Activated naive CD4-positive, alpha-beta T cell treated with anti-CD3 and anti-CD28 coated beads, Interleukin-2, amount 50 U/mL, for 72 hours (primary cell): ENCODE data around the gene UCP2. TPM values are rescaled to one million over a fixed set of nuclear protein-coding genes. Genes with fewer than 3 reads are reported as not detected.

Experiments used
- ATAC-seq, 2 donors: fragments of 150-1000 bp; cut with Tn5 transposase; 2 replicates each; pipeline ENCODE4 v1.10.0; 2021; ENCODE audit warnings: mild to moderate bottlenecking in 2 of 2, moderate library complexity in 2 of 2
- DNase-seq, 2 donors: peaks; one replicate each; pipeline ENCODE4 v3.0.0; 2021 to 2022; ENCODE audit warnings: low spot score in 2 of 2
- H3K27ac Mint-ChIP-seq, 2 donors: one replicate each; pipeline ENCODE4 v1.8.0; 2022; ENCODE audit warnings: mild to moderate bottlenecking in 2 of 2, mixed read lengths in 2 of 2
- H3K36me3 Mint-ChIP-seq, 2 donors: one replicate each; pipeline ENCODE4 v1.8.0; 2022; ENCODE audit warnings: mixed read lengths in 2 of 2
- H3K9me3 Mint-ChIP-seq, 2 donors: one replicate each; pipeline ENCODE4 v1.8.0; 2022; ENCODE audit warnings: mixed read lengths in 2 of 2
- total RNA-seq, 2 donors: library from RNA; stranded (reverse); gene quantifications; one replicate each; pipeline ENCODE4 v1.2.3, GENCODE V29; 2022

UCP2 gene
- total RNA-seq, 2 donors from 2014 or later, result 271 to 326 TPM

DNA sequence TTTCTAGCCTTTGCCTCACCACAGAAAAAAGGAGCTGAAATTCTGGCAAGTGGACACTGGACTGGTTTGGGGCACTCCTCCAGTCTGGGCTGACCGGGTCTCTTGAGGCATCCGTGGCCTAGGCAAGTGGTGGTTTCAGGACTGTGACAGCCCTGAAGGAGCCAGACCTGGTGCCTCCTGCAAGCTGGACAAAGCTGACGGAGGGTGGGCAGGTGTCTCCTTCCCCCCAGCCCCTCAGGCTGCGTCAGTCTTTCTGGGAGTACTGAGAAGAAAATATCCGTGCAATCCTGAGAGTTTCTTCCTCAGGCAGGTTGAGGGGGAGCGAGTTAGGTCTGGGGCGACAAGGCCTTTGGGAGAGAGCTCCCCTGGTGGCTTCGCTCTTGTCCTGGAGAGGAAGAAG lies 30.5 kb upstream of the UCP2 start:
- Mint-ChIP-seq H3K9me3 (peaks cover 4 to 5% of the 10 kb centered on the region in 2 donors), H3K27ac (no peak overlapping the region), H3K36me3 (peaks cover 15 to 44% of the 10 kb centered on the region in 2 donors)
- ATAC-seq, result no peak
- DNase-seq, result no peak

DNA sequence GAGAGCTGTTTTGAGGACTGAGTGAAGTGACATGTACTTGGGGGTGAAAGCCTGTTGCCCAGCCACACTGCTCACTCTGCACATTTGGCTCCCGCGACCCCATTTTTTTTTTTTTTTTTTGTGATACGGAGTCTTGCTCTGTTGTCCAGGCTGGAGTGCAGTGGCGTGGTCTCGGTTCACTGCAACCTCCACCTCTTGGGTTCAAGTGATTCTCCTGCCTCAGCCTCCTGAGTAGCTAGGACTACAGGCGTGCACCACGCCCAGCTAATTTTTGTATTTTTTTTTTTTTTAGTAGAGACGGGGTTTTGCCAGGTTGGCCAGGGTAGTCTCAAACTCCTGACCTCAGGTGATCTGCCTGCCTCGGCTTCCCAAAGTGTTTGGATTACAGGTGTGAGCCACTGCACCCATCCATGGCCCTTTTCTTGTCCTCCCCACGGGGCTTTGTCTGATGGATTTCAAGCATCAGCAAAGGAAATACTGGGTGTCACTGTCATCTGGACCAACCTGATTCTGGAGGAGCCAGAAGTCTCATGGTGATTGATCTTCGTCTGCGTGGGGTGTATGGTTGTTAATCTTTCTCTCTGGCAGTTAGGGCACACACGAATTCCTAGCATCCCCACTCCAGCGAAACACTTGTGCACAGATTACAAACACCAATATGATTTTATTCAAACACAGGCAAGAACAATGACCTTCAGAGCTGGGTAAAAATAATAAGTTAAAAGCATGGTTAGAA lies 29.6 kb upstream of the UCP2 start:
- ATAC-seq (no peak), DNase-seq (no peak)
- Mint-ChIP-seq H3K27ac (peak overlapping the region; percentile 98 to 100), H3K36me3 (peaks cover 14 to 36% of the 10 kb centered on the region in 2 donors), H3K9me3 (peaks cover 4 to 5% of the 10 kb centered on the region in 2 donors)

DNA sequence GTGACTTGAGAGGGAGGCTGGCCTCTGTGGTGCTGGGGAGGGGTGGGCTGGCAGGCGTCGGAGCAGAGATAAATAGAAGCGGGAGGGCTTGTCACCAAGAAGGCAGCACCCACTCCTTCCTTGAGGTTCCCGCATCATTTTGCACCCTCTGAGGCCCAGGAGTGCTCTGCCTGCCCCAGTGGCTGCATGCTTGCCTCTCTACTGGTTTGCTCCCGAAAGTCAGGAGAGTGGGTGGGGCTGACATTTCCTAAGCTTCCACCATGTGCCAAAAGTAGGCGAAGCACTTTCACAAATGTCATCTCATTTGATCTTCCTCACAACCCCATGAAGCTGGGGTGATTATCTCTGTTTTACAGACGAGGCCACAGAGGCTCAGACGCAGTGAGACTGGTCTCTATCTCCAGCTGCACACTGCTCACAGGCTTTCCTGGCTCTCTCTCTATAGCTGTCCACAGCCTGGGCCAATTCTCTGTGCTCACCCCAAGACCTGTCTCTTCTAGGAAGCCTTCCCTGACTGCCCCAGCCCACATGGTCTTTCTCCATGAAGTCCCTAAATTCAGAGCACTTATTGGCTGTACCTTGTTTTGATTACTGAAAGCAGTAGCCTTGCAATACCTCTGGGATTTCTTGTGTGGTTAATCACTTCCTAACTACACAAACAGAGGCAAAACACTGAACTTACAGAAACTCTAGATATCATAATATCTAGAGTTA lies 28.9 kb upstream of the UCP2 start:
- DNase-seq (peak; percentile 70 to 72), ATAC-seq (peak; percentile 85 to 89)
- Mint-ChIP-seq H3K36me3 (peaks cover 7 to 29% of the 10 kb centered on the region in 2 donors), H3K27ac (peak overlapping the region; percentile 98 to 100), H3K9me3 (peaks cover 4 to 5% of the 10 kb centered on the region in 2 donors)

DNA sequence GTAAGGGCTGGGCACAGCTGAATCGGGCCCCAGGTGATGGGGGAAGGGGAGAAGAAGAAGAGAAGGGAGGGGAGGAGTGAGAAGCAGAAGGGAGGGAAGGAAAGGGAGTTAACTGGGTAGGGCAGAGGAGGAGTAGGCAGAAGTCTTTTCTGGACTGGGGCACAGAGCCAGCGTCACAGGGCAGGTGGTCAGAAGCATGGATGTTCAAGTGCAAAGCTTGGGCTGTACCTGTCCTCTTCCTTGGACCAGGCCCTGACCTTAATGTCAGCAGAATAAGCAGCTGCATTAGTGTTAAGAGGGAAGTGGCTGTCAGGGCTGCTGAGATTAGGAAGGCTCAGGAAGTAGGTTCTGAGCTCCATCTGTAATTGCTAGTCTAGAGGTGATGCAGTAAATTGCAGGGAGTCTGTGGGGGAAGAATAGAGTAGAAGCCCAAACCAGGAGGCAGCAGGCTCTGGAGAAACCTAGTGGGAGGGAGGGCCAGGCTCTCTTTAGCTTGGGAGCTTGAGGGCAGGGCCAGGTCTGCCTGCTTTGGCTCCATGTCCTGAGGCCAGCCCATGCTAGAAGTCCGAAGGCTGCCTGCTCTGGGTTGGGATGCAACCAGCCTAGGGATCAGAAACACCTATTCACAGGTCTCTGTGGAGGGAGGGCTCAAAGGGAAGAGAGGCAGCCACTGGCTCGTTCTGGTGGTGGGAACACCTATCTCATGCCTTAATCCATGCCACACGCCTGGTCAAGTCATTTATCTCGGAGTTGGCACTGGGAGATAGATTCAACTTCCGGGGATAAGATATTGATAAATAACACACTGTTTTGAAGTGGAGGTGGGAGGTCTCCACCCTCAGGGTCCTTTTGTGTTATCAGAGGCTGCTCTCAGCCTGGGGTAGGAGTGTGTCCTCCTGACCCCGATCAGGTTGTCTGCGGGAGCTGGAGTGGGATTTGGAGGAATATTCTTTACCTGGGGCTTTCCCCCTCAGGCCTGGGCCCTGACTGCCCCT lies 28.0 kb upstream of the UCP2 start:
- Mint-ChIP-seq H3K27ac (peak overlapping the region; percentile 98 to 100), H3K9me3 (peaks cover 0 to 4% of the 10 kb centered on the region in 2 donors), H3K36me3 (peaks cover 0 to 20% of the 10 kb centered on the region in 2 donors)
- DNase-seq (no peak), ATAC-seq (no peak)

DNA sequence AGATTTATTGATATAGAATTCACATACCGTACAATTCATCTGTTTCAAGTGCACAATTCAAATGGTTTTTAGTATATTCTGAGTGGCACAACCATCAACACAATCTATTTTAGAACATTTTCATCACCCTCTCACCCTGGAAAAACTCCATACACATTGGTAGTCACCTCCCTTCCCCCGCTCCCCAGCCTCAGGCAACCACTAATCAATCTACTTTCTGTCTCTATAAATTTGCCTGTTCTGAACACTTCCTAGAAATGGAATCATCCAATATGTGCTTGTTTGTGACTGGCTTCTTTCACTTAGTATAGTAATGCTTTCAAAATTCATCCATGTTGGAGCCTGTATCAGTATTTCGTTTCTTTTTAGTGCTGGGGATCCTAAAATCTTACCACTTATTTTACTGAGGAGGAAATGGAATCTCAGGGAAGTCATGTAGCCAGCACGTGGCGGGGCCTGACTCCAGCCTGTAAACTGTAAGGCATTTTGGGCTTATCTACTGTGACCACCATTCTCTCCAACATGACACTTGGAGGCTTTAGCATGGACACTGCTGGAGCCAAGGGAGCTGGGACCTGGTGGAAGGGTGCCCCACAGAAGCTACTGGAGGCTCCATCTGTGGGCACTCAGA lies 27.1 kb upstream of the UCP2 start:
- ATAC-seq, result no peak
- H3K36me3 Mint-ChIP-seq, result peaks cover 0 to 15% of the 10 kb centered on the region in 2 donors
- no peak for DNase-seq
- H3K27ac Mint-ChIP-seq, result peak overlapping the region; percentile 98 to 100
- H3K9me3 Mint-ChIP-seq, result peaks cover 0 to 4% of the 10 kb centered on the region in 2 donors

DNA sequence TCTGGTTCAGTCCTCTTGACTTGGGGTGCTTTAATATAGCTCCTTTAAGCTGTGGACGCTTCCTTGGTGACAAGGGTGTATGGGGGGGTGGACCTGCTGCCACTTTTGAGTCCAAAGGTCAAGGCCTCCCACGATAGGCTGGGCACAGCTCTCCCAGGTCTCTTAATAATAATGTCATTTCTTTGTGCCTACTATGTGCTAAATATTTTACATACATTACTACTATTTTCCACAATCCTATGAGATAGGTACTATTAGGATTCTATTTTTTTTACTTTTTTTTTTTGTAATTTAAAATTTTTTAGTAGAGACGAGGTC lies 26.5 kb upstream of the UCP2 start:
- Mint-ChIP-seq H3K27ac (peak overlapping the region; percentile 69 to 78), H3K36me3 (peaks cover 0 to 9% of the 10 kb centered on the region in 2 donors), H3K9me3 (peaks cover 0 to 4% of the 10 kb centered on the region in 2 donors)
- no peak for ATAC-seq
- DNase-seq, result no peak

DNA sequence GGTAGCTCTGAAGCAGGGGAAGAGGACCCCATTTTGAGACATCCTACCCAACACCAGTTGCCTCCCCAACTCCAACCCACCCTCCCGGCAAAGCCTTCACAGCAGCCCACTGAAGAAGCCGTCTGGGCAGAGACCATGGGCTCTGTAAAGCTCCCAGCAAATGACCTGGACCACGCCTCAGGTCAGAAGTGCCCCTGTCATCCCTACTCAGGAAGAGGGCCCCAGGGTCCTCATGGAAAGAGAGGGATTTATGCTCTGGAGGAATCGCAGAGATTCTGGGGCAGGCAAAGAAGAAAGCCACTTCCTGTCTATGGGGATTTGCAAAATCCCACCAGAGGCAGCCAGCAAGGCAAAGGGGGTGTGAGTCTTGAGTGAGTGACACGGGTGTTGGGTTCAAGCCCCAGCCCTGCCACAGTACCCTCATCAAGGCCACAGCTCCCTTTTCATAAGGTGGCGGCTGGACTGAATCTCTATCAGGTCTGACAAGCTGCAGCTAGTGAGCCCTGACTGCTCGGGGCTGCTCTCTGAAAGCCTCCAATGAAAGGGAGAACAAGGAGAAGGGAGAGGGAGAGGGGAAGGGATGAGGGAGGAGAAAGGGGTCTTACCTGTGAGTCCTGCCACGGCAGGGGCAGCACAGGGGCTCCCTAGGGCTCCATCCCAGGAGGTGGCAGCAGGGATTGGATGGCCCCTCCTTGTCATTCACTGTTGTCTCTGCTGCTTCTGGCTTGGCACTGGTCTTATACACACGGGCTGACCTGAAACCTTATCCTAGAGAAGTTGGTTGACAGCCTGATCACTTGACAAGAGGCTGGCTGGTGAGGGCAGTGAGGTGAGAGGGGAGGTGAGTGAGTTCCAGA lies 26.0 kb upstream of the UCP2 start, which contains the start of gene UCP3:
Gene UCP3 (minus strand): TSS at position 713 of the 857 bp plus-strand sequence. CDS start 2,043 bp downstream, outside the sequence.
- Mint-ChIP-seq H3K9me3 (peaks cover 0 to 4% of the 10 kb centered on the region in 2 donors), H3K36me3 (peaks cover 0 to 9% of the 10 kb centered on the region in 2 donors), H3K27ac (peak within 1 kb of the TSS; percentile 98 to 100)
- ATAC-seq (no peak), DNase-seq (no peak)

DNA sequence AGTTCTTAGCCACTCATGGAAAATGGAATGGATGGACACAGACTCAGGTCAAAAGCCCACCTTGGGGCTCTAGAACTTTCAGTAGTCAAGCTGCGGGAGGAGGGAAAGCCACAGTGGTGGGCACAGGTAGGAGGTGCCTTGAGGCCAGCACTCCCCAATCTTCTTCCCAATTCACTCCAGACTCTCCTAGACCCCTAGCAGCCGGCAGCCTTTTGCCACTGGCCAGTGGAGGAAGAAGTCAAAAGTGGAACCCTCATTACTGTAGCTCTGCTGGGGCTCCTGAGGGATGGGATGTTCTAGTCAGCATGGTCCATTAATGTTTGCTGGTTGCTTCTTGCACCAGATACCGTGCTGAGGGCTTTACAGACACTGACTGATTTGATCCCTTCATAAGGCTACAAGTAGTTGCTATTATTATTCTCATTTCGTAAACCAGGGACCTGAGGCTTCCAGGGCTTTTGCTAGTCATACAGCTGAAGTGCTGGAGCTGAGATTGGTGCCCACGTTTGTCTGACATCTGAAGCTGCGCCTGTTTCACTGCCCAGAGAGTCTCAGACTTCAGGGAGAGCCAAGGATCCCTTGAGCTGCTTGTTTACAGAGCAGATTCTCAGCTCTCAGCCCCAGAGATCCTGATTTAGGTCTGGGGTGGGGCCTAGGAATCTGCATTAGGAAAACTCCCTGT lies 25.2 kb upstream of the UCP2 start:
- peaks cover 0 to 4% of the 10 kb centered on the region in 2 donors for H3K9me3 Mint-ChIP-seq
- peaks cover 5 to 9% of the 10 kb centered on the region in 2 donors for H3K36me3 Mint-ChIP-seq
- H3K27ac Mint-ChIP-seq, result peak overlapping the region; percentile 25 to 78
- ATAC-seq (no peak), DNase-seq (no peak)

DNA sequence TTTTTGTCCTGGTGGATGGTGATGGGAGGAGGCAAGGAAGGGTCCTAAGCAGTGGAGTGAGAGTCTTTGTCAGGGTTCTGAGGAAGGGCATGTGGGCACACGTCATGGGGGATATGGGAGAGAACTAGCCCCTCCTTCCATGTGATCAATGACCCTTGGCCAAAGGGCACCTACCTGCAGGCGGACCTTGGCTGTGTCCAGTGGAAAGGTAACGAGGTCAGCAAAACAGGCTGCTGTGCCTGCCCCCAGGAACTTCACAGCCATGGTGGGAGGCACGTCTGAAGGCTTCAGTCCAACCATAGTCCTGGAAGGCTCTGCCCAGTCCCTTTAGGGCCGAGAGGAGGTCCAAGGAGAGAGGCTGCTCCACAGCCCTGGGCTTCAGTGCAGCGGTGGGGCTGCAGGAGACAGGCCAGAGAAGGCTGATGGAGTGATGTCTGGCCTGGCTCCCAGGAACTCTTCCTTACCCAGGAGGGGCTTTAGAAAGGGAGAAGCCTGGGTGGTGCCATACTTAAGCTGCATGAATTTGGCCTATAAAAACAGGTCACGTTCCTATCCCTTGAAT lies 24.2 kb upstream of the UCP2 start:
- Mint-ChIP-seq H3K27ac (peak overlapping the region; percentile 58 to 71), H3K9me3 (peaks cover 0 to 3% of the 10 kb centered on the region in 2 donors), H3K36me3 (peaks cover 9 to 13% of the 10 kb centered on the region in 2 donors)
- no peak for ATAC-seq
- DNase-seq, result no peak

DNA sequence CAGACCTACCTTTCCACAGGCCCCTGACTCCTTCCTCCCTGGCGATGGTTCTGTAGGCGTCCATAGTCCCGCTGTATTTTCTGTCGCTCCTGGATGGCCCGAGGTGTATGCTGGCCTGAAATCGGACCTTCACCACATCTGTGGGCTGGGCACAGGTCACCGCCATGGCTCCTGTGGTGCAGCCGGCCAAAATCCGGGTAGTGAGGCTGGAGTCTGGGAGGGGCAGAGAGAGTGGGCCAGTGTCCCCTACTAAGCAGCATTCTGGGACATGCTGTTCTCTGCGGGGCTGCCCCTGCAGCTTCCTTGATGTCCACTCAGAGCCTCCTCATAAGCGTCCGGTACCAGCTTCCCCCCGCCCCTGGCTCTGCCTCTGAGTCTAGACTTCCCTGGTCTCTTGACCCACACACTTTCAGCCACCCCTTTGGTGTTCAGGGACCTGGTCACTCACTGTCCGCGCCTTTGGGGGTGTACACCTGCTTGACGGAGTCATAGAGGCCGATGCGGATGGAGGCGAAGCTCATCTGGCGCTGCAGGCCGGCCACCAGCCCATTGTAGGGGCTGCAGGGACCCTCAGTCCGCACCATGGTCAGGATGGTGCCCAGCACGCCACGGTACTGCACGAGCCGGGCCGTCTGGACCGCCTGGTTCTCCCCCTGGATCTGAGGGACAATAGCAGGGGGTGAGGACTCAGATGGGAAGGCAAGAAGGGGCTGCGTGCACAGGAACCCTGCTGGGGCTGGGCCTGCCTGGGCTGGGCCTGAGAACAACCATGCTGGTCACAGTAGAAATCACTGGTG lies 23.3 kb upstream of the UCP2 start:
- no peaks in the 10 kb centered on the region for H3K9me3 Mint-ChIP-seq
- DNase-seq (no peak), ATAC-seq (no peak)
- peak overlapping the region; percentile 6 to 71 for H3K27ac Mint-ChIP-seq
- H3K36me3 Mint-ChIP-seq, result peaks cover 8 to 13% of the 10 kb centered on the region in 2 donors

DNA sequence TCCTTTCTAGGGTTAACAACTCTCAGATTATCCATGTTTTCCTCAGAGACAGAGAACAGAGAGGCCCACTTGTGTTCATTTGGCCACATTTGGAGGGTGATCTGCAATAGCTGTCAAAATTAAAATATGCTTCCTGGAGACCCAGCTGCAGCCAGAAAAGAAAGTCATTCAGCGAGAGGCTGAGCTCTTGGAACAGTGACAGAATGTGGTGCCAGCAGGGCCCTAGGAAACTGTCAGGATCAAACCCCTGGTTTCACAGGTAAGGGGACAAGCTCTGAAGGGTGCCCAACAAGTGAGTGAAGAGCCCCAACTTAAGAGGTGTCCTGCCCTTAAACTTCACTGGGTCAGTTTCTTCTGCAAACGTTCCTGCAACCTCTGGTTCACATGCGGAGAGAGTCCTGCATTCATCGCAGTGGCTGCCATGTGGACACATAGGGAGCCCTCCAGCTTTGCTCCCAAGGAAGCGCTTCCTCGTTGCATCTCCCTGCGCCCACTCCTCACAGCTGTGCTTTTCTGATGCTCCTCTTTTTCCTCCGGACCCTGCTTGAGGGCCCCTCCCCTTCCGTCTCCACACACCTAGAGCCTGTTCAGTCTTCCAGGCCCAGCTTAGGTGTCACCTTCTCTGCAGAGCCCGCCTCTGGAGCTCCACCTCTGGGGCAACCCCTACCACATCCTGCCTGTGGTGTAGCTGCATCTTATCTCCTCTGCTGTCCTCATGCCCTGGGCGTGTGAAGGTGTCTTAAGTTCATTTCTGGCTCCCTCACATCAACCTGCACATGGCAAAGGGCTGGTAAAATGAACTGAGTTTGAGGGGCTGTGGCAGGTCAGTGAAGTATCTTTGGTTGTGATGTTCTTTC lies 22.3 kb upstream of the UCP2 start:
- Mint-ChIP-seq H3K9me3 (no peaks in the 10 kb centered on the region), H3K36me3 (peaks cover 0 to 13% of the 10 kb centered on the region in 2 donors), H3K27ac (peak overlapping the region; percentile 71 to 93)
- ATAC-seq (peak; percentile 98 to 100), DNase-seq (peak; percentile 75 to 82)

DNA sequence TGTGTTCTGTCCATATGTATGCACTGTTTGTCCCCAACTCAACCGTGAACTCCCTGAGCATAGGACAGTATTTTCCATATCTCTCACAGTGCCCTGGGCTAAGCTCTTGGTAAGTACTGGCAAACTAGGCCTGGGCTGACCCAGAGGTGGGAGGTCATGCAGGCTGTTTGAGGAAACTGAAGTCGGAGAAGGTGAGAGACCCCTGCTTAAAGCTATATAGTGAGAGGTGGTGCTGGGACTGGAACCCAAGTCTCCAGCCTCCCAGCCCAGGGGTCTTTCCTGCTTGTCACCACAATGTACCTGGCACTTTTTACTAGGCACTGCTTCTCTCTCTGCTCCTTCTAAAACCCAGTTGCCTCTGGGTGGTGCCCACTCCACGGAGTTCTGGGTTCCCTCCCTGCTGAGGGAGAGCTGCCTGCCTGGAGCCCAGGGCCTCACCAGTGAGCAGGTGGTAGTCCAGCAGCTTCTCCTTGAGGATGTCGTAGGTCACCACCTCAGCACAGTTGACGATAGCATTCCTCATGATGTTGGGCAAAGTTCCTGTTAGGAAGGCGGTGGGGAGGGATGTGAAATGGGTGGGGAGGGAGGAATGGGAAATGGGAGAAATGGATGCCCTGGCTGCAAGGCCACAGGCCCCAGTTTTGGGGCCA lies 21.5 kb upstream of the UCP2 start:
- Mint-ChIP-seq H3K27ac (peak overlapping the region; percentile 71 to 80), H3K36me3 (peaks cover 0 to 13% of the 10 kb centered on the region in 2 donors)
- no peak for ATAC-seq

DNA sequence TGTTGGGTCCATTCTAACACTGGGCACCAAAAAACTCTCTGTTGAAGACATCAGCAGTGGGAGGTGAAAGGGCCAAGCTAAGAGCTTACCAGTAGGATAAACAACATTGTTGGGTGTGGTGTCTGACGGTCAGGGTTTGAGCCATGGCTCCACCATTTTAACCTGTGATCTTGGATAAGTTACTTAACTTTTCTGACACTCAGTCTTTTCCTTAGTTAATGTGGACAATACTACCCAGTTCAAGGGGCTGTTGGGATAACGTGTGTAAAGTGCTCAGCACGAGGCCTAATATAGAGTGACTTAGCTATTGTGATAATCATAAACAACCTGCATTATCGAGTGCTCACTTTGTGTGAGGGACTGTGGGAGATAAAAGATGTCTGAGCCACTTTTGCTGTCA lies 20.2 kb upstream of the UCP2 start:
- peaks cover 0 to 13% of the 10 kb centered on the region in 2 donors for H3K36me3 Mint-ChIP-seq
- DNase-seq (no peak), ATAC-seq (no peak)
- peak overlapping the region in 1 of 2 donors; percentile 72 for H3K27ac Mint-ChIP-seq
- H3K9me3 Mint-ChIP-seq, result no peaks in the 10 kb centered on the region

More for the DNA sequence above, 21.5 kb upstream of the UCP2 start:
- H3K9me3 Mint-ChIP-seq, result no peaks in the 10 kb centered on the region
- DNase-seq, result no peak
